Renal cortical epithelial cell (primary cell): ENCODE data around the gene GJD2. TPM values are rescaled to one million over a fixed set of nuclear protein-coding genes. Genes with fewer than 3 reads are reported as not detected.

ENCODE experiments used
- DNase-seq: peaks from one replicate; pipeline ENCODE4 v3.0.0-alpha.2; 2011; ENCODE audit warnings: low read depth
- total RNA-seq: library from RNA; depleted of rRNA; stranded (reverse); fragments of >200 nt; gene quantifications from 2 replicates; pipeline ENCODE4 v1.2.3, GENCODE V29; 2014

Gene GJD2
- total RNA-seq, 1 donor from 2014 or later: not detected

DNA sequence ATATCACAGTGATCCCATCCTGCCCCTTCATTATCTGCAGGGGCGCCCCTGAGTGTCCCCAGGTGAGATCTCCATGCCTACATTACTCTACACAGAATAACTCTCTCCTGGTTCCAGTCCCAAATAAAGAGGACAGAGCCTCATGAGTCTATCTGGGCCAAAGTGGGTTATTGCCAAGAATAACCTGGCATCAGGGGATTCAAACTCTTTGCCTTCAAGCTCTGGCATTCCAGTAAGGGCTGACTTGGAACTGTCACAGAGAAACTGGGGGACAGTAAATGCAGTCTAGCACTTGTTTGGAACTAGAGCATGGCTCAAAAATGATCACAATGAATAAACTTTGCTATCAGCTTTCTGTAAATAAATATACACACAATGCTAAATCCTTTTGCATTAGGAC, 30.3 kb downstream of the GJD2 start:
- DNase-seq: no peak

DNA sequence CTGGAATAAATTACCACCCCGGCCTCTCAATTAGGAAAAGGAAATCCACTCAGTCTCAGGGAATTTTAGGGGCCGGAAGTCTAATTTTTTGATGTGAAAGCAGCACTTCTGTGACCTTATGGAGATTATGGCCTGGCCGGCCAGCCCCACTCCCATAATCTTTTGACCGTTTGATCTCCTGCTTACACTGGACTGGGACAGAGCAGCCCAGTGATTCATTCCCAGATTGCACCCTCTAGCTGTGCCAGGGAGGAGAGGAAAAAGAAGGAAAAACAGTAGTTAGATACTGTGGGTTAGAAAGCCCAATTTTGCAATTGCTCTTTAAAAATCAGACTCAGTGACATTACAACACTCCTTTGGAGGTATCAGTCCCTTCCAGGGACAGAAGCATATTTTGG, 32.4 kb downstream of the GJD2 start:
- DNase-seq: peak; percentile 33

DNA sequence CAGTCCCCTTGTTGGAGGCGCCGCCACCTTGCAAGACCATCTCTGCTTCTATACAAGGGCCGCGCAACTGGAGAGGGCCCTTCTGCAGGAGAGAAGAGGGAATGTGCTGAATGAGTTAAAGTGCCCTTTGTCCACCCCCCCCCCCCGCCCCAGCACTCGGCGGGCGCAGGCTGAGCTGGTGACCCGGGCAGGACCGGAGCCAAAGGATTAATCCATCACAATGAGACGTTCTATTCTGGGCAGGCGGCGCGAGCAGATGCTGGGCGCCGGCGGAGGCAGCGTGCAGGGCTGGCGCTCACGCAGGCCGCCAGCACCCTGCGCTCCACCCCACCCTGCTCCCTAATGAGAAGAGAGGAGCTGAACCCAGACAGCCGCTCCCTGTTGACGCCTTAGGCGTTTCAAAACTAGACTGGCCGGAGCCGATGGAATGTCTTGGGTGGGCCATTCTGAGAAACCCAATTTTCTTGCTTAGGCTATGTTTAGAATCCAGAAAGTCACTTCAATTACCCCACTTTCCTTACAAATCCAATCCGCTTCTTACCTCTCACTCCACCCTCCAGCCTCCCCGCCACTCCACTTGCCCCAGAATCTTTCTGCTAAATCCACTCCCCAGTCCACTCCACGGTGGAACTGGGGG, 32.9 kb downstream of the GJD2 start:
- DNase-seq: peak; percentile 6

GRCh38 chr15:34721157-34721801, 33.5 kb downstream of the GJD2 start:
- DNase-seq: no peak

DNA sequence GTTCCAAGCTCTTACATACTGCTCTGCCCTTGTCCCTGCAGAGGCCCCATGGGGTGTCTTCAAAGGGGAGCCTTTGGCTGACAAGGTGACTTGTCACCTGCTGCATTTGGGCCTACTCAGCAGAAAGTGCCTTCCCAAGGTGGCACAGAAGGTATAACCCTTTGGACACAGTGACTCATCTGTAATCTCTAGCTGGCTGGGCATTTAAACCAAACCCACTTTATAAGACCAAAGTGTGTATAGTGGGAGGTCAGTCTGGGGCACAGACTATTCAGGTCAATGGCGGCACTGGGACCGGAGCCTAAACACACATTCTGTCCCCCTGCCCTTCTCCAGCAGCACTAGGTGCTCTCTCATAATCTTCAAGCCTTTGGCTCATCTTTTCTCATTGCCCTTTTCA, 35.1 kb downstream of the GJD2 start:
- DNase-seq: no peak

DNA sequence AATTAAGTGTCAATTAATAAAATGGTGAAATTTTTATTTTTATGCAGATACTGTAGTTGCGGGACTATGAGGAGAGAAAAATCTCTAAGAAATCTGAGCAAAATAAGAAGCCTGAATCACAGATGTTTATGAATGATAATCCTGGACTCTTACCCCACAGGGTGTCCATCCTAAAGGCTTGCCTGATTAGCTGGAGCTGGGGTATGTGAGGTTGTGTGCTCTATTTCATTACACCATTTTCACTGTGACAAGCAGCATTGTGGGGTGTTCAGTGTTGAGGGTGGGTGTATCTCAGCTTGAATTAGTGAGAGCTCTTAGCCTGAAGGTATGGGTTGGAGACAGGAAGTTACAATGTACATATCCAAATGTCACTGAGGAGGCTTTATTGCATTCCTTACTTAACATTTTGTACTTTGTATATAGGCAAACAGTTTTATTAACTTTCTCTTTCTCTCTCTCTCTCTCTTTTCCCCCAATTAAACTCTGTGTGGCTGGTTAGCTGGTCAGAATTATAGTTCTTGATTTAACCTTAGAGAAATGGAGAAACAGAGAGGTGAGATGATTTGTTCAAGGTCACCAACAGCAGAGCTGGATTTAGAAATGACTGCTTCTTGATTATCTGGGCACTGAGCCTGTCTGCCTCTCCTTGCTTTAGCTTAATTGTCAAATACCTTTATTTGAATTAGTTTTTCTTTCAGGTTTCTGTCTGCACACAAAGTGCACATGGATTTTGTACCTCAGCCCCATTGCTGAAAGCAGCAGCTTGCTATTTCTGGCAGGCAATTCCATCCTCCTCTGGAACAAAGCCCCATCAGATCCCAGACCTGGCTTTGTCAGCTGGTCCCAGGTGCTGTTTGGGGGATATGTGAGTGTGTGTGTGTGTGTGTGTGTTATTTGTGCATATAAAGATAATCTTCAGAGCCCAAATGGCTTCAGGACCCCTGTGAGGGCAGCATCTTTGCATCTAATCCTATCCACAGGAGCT, 35.8 kb downstream of the GJD2 start:
- DNase-seq: no peak

DNA sequence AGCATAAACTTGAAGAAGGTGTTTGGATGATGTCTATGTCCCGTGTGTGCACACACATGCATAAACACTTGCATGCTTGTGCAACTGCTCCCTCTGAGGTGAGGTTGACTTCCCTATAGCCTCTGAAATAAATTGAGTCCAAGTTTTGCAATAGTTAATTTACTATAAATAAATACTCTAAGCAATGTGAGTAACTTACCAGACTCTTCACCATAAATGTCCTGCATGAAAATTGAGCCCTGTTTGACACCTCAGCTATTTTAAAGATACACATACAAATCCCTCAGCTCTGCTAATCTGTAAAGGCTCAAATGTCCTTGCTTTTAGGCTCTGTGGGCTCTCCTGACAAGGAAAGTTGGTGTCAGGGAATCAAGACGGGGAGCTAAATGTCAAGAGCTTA, 37.1 kb downstream of the GJD2 start:
- no peak for DNase-seq

GRCh38 chr15:34716111-34716510, 38.7 kb downstream of the GJD2 start:
- no peak for DNase-seq

- DNase-seq: no peak
These were observed 40.2 kb downstream of the GJD2 start for GRCh38 chr15:34714476-34715121.

GRCh38 chr15:34713635-34714034, 41.2 kb downstream of the GJD2 start:
- DNase-seq: no peak

DNA sequence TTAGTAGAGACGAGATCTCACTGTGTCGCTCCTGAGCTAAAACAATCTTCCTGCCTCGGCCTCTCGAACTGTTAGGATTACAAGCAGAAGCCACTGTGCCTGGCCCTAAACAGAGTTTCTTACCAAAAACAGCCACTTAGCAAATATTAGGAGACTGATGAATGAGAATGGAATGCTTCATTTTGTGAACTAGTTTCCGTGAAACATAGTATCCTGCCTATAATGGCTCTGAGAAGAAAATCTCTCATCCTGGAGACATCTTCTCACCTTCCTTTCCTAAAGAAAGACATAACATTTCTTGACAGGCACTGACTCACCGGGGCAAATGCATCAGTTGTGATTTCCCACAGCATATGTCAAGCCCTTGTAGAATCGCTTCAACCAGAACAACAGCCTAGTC, 44.9 kb downstream of the GJD2 start:
- DNase-seq: no peak

DNA sequence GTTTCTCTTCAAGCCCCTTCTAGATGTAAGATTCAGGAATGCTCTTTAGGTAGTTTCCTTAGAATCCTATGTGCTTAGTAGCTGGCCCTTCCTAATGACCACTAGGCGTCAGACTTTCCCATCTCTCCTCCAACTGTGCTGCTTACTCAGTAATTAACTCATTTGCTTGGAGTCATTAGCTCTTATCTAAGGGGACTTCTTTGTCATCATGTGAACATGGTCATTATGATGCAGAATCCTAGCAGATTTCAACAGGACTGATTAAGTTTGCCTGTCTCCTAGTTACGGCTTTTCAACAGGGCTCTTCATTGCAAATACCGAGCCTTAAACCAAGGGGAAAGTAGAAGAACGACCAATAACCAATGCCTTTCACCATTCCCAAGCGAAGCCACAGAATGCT, 46.4 kb downstream of the GJD2 start:
- peak; percentile 60 for DNase-seq

DNA sequence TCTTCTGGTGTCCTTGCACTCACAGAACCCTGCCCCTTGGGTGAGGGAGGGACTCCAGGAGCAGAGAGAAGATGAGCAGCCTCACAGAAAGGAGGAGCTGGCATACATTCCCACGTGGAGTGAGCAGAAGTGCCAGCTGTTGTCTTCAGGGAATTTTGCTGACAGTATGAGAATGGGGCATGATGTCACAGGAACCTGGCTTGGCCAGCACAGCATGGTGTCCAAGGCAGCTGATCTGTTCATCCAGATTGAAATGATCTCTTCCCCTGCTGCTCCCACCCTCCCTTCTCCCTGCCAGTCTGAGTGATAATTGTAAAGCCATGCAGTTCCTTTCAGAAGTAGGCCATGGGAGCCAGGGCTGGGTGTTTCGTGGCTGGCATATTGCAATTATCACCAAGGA, 53.3 kb downstream of the GJD2 start:
- DNase-seq: no peak

Other genes with a start within 250 kb of the GJD2 start
- gene GOLGA8B, start 171.3 kb downstream of the GJD2 start, total RNA-seq: 8.3 and 61.7 TPM in 2 replicates
- not detected in 2 replicates for gene ACTC1, start 40.6 kb upstream of the GJD2 start, total RNA-seq
- gene AQR, start 214.7 kb upstream of the GJD2 start, total RNA-seq: 24.5 and 37.8 TPM in 2 replicates
- gene ZNF770, start 233.3 kb upstream of the GJD2 start, total RNA-seq: 34.7 and 85.1 TPM in 2 replicates